Liver (tissue), 9 donors: ENCODE measurements around the gene KCNE3. TPM values are rescaled to one million over a fixed set of nuclear protein-coding genes. Genes with fewer than 3 reads are reported as not detected.

ENCODE experiments used
- DNase-seq: peaks from one replicate; pipeline ENCODE4 v3.0.0-alpha.2; 2017; ENCODE audit warnings: low spot score
- H3K27ac ChIP-seq, 2 donors: one replicate each; pipeline ENCODE4 v1.7.0; 2013; ENCODE audit warnings: inconsistent platforms in 2 of 2, low read length in 2 of 2, control low read depth in 1 of 2, low read depth in 1 of 2, mild to moderate bottlenecking in 1 of 2
- H3K27me3 ChIP-seq, 4 donors: one replicate each; pipeline versions ENCODE4 v1.6.1 to v1.7.0; 2013; ENCODE audit warnings: low read length in 3 of 4, inconsistent platforms in 1 of 4, mild to moderate bottlenecking in 1 of 4, moderate library complexity in 1 of 4; ENCODE audit not compliant: control insufficient read depth in 4 of 4, insufficient read depth in 4 of 4
- H3K36me3 ChIP-seq, 4 donors: one replicate each; pipeline versions ENCODE4 v1.6.1 to v1.7.0; 2013; ENCODE audit warnings: low read length in 3 of 4, mild to moderate bottlenecking in 3 of 4, low read depth in 1 of 4, moderate library complexity in 1 of 4; ENCODE audit not compliant: control insufficient read depth in 4 of 4, insufficient read depth in 3 of 4
- H3K4me1 ChIP-seq, 4 donors: one replicate each; pipeline versions ENCODE4 v1.6.1 to v1.7.0; 2013; ENCODE audit warnings: low read length in 3 of 4, mild to moderate bottlenecking in 3 of 4, moderate library complexity in 1 of 4; ENCODE audit not compliant: control insufficient read depth in 4 of 4, insufficient read depth in 4 of 4
- H3K4me3 ChIP-seq, 3 donors: one replicate each; pipeline versions ENCODE4 v1.6.1 to v1.7.0; 2013; ENCODE audit warnings: low read length in 3 of 3, control low read depth in 1 of 3, low read depth in 1 of 3, mild to moderate bottlenecking in 1 of 3
- H3K9ac ChIP-seq, 2 donors: one replicate each; pipeline ENCODE4 v1.7.0; 2013; ENCODE audit warnings: low read length in 2 of 2, mild to moderate bottlenecking in 2 of 2, moderate library complexity in 2 of 2, control low read depth in 1 of 2, low read depth in 1 of 2
- H3K9me3 ChIP-seq, 4 donors: one replicate each; pipeline versions ENCODE4 v1.6.1 to v1.7.0; 2013; ENCODE audit warnings: low read length in 3 of 4; ENCODE audit not compliant: control insufficient read depth in 4 of 4
- EGR1 ChIP-seq, 2 donors: IDR thresholded peaks; 2 replicates each; pipeline ENCODE4 v1.6.1; 2016 to 2018; ENCODE audit warnings: antibody characterized with exemption in 2 of 2, low read depth in 2 of 2
- FOXA1 ChIP-seq: IDR thresholded peaks from 2 replicates; pipeline ENCODE4 v1.6.1; 2016; ENCODE audit warnings: antibody characterized with exemption
- GABPA ChIP-seq, 2 donors: IDR thresholded peaks in 1 of 2; conservative IDR thresholded peaks in 1 of 2; 2 replicates each; pipeline ENCODE4 v1.6.1; 2016; ENCODE audit warnings: antibody characterized with exemption in 2 of 2, mild to moderate bottlenecking in 1 of 2, moderate library complexity in 1 of 2
- HNF4A ChIP-seq, 2 donors: conservative IDR thresholded peaks; 2 replicates each; pipeline ENCODE4 v1.6.1; 2016; ENCODE audit warnings: antibody characterized with exemption in 2 of 2, mild to moderate bottlenecking in 2 of 2
- HNF4G ChIP-seq: IDR thresholded peaks from 2 replicates; pipeline ENCODE4 v1.6.1; 2016; ENCODE audit warnings: antibody characterized with exemption
- RAD21 ChIP-seq, 2 donors: IDR thresholded peaks; 2 replicates each; pipeline ENCODE4 v1.6.1; 2016; ENCODE audit warnings: antibody characterized with exemption in 2 of 2, mild to moderate bottlenecking in 2 of 2
- RXRA ChIP-seq, 2 donors: IDR thresholded peaks; 2 replicates each; pipeline ENCODE4 v1.6.1; 2017 to 2018; ENCODE audit warnings: antibody characterized with exemption in 2 of 2, mild to moderate bottlenecking in 1 of 2
- SP1 ChIP-seq: IDR thresholded peaks from 2 replicates; pipeline ENCODE4 v1.6.1; 2018; ENCODE audit warnings: antibody characterized with exemption, mild to moderate bottlenecking
- TAF1 ChIP-seq: conservative IDR thresholded peaks from 2 replicates; pipeline ENCODE4 v1.6.1; 2016; ENCODE audit warnings: antibody characterized with exemption, mild to moderate bottlenecking
- YY1 ChIP-seq: IDR thresholded peaks from 2 replicates; pipeline ENCODE4 v1.6.1; 2016; ENCODE audit warnings: antibody characterized with exemption, mild to moderate bottlenecking
- WGBS: extraction: QIAGEN DNeasy Blood & Tissue Kit; methylation state at CpG from one replicate; pipeline ENCODE4 v1.1.7; 2013; 5-methylcytosine and 5-hydroxymethylcytosine counted together
- polyA plus RNA-seq, 2 donors: library from polyadenylated mRNA; stranded (reverse) in 1 of 2; unstranded in 1 of 2; fragments of 200-250 nt in 1 of 2; fragments of >200 nt in 1 of 2; fragmentation: Nextera tagmentation in 1 of 2; extraction: Ambion mirVana in 1 of 2; gene quantifications; one replicate each; pipeline versions ENCODE4 v1.2.1 to v1.2.3, GENCODE V29; 2013 to 2015
- total RNA-seq, 2 donors: library from RNA; depleted of rRNA; stranded (reverse); fragments of >200 nt; gene quantifications; one replicate each; pipeline ENCODE4 v1.2.3, GENCODE V29; 2014
- TF ChIP-seq, protein P1 (sequence below): fragments of 150-350 bp; IDR thresholded peaks from 2 replicates; pipeline ENCODE4 v1.5.1; 2017; ENCODE audit warnings: improper control_type of control experiment, low read depth, low read length; ENCODE audit not compliant: missing input control
- TF ChIP-seq, protein P2 (sequence below): IDR thresholded peaks from 2 replicates; pipeline ENCODE4 v1.6.1; 2016; ENCODE audit warnings: antibody characterized with exemption
- TF ChIP-seq, protein P3 (sequence below): IDR thresholded peaks from 2 replicates; pipeline ENCODE4 v1.6.1; 2016; ENCODE audit warnings: antibody characterized with exemption, mild to moderate bottlenecking
- donor health status: healthy.
- donor health status: healthy.
- donor health status: healthy.
- donor health status: healthy.
- donor health status: healthy.

KCNE3 gene
- total and polyA plus RNA-seq, 4 donors, result 1.4 to 22.9 (median 3.8) TPM

DNA sequence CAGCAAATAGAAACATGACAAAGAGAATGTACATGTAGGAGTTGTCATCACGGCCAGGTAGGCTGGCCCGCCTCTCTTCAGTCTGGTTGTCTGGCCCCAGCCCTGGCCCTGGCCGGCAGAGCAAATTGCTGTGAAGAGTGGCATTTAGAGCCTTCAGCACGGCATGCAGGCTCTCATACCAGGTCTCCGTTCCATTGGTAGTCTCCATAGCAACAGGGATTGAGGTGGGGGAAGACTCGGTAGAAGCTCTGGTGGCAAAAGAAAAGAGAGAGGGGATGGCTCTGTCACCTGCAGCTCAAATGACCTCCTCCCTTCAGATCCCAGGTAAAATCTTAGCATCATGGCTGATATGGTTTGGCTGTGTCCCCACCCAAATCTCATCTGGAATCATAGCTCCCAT lies 10.0 kb downstream of the KCNE3 start:
- no peak overlapping the region for H3K4me3 ChIP-seq
- no peak for DNase-seq
- no peaks in the 10 kb centered on the region for H3K9me3 ChIP-seq
- H3K36me3 ChIP-seq, result peaks cover 0 to 6% (median 2%) of the 10 kb centered on the region in 4 donors
- peaks cover 0 to 21% (median 6%) of the 10 kb centered on the region in 4 donors for H3K4me1 ChIP-seq
- no peak overlapping the region for H3K9ac ChIP-seq
- 92% methylated on average over 6 of the region's 6 CpGs for WGBS
- no peak overlapping the region for H3K27ac ChIP-seq
- no peaks in the 10 kb centered on the region for H3K27me3 ChIP-seq
- TF ChIP-seq, protein P1, sequence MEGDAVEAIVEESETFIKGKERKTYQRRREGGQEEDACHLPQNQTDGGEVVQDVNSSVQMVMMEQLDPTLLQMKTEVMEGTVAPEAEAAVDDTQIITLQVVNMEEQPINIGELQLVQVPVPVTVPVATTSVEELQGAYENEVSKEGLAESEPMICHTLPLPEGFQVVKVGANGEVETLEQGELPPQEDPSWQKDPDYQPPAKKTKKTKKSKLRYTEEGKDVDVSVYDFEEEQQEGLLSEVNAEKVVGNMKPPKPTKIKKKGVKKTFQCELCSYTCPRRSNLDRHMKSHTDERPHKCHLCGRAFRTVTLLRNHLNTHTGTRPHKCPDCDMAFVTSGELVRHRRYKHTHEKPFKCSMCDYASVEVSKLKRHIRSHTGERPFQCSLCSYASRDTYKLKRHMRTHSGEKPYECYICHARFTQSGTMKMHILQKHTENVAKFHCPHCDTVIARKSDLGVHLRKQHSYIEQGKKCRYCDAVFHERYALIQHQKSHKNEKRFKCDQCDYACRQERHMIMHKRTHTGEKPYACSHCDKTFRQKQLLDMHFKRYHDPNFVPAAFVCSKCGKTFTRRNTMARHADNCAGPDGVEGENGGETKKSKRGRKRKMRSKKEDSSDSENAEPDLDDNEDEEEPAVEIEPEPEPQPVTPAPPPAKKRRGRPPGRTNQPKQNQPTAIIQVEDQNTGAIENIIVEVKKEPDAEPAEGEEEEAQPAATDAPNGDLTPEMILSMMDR, result no peak
- TF ChIP-seq RAD21 (IDR thresholded peaks at IDR 0.05) (no peak), EGR1 (IDR thresholded peaks at IDR 0.05; ENCODE audit: low read depth in 2 of 2) (no peak), HNF4A (conservative IDR thresholded peaks at IDR 0.05) (no peak), TAF1 (no peak)

DNA sequence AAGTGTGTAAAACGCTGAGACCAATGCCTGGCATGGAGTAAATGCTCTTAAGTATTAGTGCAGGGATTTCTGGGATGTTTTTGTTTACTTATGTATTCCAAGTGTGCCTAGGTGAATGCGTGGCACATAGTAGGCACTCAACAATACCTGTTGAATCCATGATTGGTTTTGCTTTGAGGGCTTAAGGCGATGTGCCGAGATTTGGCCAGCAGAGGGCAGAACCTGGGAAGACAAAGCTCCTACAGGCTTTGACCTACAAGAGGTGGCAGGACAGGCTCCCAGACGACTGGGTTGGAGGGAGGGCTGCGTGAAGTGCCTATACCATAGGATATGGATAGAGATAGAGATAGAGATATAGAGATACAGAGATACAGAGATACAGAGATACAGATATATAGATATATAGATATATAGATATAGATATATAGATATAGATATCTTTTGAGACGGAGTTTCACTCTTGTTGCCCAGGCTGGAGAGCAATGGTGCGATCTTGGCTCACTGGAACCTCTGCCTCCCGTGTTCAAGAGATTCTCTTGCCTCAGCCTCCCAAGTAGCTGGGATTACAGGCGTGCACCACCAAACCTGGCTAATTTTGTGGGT lies 13.9 kb downstream of the KCNE3 start:
- TF ChIP-seq HNF4G (no peak), RAD21 (IDR thresholded peaks at IDR 0.05) (peak; percentile 90), HNF4A (conservative IDR thresholded peaks at IDR 0.05) (no peak)
- TF ChIP-seq, protein P1, result peak; percentile 71
- Histone ChIP-seq H3K4me1 (no peaks in the 10 kb centered on the region), H3K27ac (no peak overlapping the region), H3K9me3 (no peaks in the 10 kb centered on the region), H3K27me3 (no peaks in the 10 kb centered on the region), H3K9ac (no peak overlapping the region), H3K4me3 (no peak overlapping the region), H3K36me3 (peaks cover 0 to 4% (median 2%) of the 10 kb centered on the region in 4 donors)
- DNase-seq, result peak; percentile 82
- 39% methylated on average over 10 of the region's 10 CpGs for WGBS

DNA sequence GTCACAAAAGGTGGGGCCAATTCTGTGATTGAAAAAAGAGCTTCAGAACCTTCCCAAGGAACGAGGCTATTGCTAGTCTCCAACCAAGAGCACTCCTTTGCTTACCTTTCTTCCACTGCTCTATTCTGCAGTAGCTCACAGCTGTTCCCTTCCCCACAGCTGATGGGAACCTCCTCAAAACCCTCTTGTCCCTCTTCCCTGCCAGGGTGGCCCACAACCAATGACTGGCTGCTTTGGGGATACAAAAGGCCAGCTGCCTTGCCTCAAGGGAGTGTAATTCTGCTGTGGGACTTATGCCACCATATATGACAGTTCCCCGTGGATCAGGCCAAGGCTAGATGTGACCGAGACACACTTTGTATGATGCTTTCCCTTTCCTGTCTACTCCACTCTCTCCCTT lies 15.0 kb downstream of the KCNE3 start:
- Histone ChIP-seq H3K36me3 (peaks cover 0 to 4% (median under 1%) of the 10 kb centered on the region in 4 donors), H3K9me3 (no peaks in the 10 kb centered on the region), H3K27ac (no peak overlapping the region), H3K4me1 (no peaks in the 10 kb centered on the region), H3K27me3 (no peaks in the 10 kb centered on the region), H3K4me3 (no peak overlapping the region), H3K9ac (no peak overlapping the region)
- DNase-seq, result no peak
- TF ChIP-seq SP1 (no peak), HNF4G (no peak), RXRA (IDR thresholded peaks at IDR 0.05) (no peak), FOXA1 (no peak), TAF1 (no peak), GABPA (IDR thresholded peaks at IDR 0.05 in 1 of 2, conservative IDR thresholded peaks at IDR 0.05 in 1 of 2) (no peak), EGR1 (IDR thresholded peaks at IDR 0.05; ENCODE audit: low read depth in 2 of 2) (no peak), YY1 (no peak), RAD21 (IDR thresholded peaks at IDR 0.05) (no peak)
- TF ChIP-seq, protein P2, sequence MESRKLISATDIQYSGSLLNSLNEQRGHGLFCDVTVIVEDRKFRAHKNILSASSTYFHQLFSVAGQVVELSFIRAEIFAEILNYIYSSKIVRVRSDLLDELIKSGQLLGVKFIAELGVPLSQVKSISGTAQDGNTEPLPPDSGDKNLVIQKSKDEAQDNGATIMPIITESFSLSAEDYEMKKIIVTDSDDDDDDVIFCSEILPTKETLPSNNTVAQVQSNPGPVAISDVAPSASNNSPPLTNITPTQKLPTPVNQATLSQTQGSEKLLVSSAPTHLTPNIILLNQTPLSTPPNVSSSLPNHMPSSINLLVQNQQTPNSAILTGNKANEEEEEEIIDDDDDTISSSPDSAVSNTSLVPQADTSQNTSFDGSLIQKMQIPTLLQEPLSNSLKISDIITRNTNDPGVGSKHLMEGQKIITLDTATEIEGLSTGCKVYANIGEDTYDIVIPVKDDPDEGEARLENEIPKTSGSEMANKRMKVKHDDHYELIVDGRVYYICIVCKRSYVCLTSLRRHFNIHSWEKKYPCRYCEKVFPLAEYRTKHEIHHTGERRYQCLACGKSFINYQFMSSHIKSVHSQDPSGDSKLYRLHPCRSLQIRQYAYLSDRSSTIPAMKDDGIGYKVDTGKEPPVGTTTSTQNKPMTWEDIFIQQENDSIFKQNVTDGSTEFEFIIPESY, result no peak
- TF ChIP-seq, protein P1, result no peak
- TF ChIP-seq, protein P3, sequence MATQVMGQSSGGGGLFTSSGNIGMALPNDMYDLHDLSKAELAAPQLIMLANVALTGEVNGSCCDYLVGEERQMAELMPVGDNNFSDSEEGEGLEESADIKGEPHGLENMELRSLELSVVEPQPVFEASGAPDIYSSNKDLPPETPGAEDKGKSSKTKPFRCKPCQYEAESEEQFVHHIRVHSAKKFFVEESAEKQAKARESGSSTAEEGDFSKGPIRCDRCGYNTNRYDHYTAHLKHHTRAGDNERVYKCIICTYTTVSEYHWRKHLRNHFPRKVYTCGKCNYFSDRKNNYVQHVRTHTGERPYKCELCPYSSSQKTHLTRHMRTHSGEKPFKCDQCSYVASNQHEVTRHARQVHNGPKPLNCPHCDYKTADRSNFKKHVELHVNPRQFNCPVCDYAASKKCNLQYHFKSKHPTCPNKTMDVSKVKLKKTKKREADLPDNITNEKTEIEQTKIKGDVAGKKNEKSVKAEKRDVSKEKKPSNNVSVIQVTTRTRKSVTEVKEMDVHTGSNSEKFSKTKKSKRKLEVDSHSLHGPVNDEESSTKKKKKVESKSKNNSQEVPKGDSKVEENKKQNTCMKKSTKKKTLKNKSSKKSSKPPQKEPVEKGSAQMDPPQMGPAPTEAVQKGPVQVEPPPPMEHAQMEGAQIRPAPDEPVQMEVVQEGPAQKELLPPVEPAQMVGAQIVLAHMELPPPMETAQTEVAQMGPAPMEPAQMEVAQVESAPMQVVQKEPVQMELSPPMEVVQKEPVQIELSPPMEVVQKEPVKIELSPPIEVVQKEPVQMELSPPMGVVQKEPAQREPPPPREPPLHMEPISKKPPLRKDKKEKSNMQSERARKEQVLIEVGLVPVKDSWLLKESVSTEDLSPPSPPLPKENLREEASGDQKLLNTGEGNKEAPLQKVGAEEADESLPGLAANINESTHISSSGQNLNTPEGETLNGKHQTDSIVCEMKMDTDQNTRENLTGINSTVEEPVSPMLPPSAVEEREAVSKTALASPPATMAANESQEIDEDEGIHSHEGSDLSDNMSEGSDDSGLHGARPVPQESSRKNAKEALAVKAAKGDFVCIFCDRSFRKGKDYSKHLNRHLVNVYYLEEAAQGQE, result no peak
- WGBS, result 76% methylated on average over 3 of the region's 3 CpGs
